Measurements from ENCODE around the gene HHIPL1.

- TF ChIP-seq EP300 (IDR thresholded peaks at IDR 0.05): no peak
- TF ChIP-seq POLR2A (IDR thresholded peaks at IDR 0.05): no peak
Observed at GRCh38 chr14:99668307-99669295, 23.7 kb downstream of the HHIPL1 start.
